ENCODE measurements around the gene RASL10B. TPM values are rescaled to one million over a fixed set of nuclear protein-coding genes. Genes with fewer than 3 reads are reported as not detected.
A peak's percentile ranks its signal among the peaks of the same experiment; 100 is the strongest.

Gene RASL10B
- total and polyA plus RNA-seq, 11 donors, result 7.6 to 78.7 (median 12.2) TPM

DNA sequence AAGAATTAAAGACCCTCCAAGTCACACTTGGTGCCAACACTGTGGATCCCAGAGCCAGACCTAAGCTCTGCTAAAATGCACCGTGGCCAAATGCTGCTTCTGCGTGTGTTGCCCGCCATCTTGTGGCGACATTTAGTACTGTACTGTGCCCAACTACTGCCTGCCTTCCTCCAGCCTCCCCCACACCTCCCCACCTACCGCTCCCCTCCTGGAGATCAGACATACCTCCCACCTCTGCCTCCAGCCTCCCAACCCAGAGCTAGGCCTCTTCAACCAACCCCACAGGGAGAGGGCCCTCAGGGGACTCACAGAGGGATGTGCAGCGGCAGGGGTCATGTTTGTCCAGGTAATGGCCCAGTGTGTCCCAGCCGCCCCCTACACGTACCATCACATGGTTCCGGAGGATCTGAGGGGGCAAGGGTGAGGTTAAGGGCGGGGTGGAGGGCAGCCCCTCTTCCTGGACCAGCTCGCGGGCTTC is 16.1 kb downstream of the RASL10B start:
- DNase-seq, result peak in 4 of 5 donors; percentile 64 to 71 (median 68)
- ATAC-seq, result peak; percentile 67 to 89 (median 80)
- Histone ChIP-seq H3K4me1 (peaks cover 0 to 9% (median 4%) of the 10 kb centered on the region in 12 donors), H3K9me3 (no peaks in the 10 kb centered on the region), H3K36me3 (no peaks in the 10 kb centered on the region), H3K27ac (no peak overlapping the region), H3K27me3 (peaks cover 0 to 46% (median 20%) of the 10 kb centered on the region in 9 donors), H3K4me3 (no peak overlapping the region)
- TF ChIP-seq, protein P1, sequence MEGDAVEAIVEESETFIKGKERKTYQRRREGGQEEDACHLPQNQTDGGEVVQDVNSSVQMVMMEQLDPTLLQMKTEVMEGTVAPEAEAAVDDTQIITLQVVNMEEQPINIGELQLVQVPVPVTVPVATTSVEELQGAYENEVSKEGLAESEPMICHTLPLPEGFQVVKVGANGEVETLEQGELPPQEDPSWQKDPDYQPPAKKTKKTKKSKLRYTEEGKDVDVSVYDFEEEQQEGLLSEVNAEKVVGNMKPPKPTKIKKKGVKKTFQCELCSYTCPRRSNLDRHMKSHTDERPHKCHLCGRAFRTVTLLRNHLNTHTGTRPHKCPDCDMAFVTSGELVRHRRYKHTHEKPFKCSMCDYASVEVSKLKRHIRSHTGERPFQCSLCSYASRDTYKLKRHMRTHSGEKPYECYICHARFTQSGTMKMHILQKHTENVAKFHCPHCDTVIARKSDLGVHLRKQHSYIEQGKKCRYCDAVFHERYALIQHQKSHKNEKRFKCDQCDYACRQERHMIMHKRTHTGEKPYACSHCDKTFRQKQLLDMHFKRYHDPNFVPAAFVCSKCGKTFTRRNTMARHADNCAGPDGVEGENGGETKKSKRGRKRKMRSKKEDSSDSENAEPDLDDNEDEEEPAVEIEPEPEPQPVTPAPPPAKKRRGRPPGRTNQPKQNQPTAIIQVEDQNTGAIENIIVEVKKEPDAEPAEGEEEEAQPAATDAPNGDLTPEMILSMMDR (IDR thresholded peaks at IDR 0.05), result peak; percentile 75 to 91 (median 87)
- no peak for TF ChIP-seq POLR2A (IDR thresholded peaks at IDR 0.05)
- intact Hi-C loops (cut with DNase I), result loop anchor here (1.0 to 10.0 kb wide), 14 partner anchors 83 to 583 kb away; no protein-coding TSS in a partner anchor
- WGBS, 4 donors, result 25 to 35% (median 29%) methylated on average over 7 to 12 of the region's 12 CpGs

DNA sequence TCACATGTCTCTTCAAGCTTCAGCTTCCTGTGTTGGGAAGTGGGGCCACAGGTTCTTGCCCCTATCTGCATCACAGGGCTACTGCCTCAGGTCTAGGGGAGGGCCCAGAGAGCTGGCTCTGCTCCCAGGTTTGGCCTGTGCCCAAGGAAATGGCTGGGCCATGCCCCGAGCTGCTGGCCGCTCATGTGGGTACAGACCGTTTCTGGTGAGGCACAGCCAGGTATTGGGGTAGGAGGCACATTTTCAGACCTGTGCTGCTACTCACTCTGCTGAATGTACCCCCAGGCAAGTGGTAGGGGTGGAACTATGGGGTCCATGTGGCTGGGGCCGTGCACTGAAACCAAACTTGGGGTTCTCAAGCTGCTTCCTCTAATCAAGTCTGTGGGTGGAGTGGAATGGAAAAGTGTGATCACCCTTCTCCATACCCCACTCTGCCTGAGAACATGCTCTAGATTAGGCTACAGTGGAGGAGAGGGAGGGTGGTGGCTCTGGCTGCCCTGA is 17.0 kb downstream of the RASL10B start:
- Histone ChIP-seq H3K4me1 (peaks cover 0 to 16% (median 5%) of the 10 kb centered on the region in 12 donors), H3K4me3 (no peak overlapping the region), H3K36me3 (no peaks in the 10 kb centered on the region), H3K9me3 (no peaks in the 10 kb centered on the region), H3K27me3 (peaks cover 0 to 38% (median 20%) of the 10 kb centered on the region in 9 donors), H3K27ac (no peak overlapping the region)
- intact Hi-C loops (cut with DNase I), result loop anchor here in 8 of 10 donors (2.0 to 10.0 kb wide), 10 partner anchors 84 to 584 kb away; no protein-coding TSS in a partner anchor
- WGBS, 4 donors, result 18 to 36% (median 34%) methylated on average over 4 of the region's 4 CpGs
- TF ChIP-seq, protein P1 (IDR thresholded peaks at IDR 0.05), result no peak
- TF ChIP-seq POLR2A (IDR thresholded peaks at IDR 0.05), result no peak
- ATAC-seq, result peak; percentile 5 to 55 (median 44)
- peak in 1 of 5 donors; percentile 34 for DNase-seq

DNA sequence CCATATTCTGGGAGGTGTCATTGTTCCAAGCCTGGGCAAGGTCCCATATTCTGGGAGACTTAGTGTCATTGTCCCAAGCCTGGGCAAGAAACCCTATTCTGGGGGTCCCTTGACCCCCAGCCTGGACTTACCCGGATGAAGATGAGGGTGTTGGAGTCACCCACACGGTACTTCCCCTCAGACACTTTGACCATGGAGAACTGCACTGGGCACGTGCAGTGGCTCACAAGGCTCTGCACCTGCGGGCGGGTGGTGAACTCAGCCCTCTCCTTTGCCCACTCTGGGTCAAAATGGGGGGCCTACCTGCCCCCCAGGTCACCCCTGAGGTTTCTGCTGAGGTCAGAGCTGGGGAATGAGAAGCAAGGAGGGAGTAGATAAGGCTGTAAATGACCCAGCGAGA is 17.5 kb downstream of the RASL10B start:
- peaks cover 0 to 16% (median 5%) of the 10 kb centered on the region in 12 donors for H3K4me1 ChIP-seq
- DNase-seq, result no peak
- intact Hi-C loops (cut with DNase I), result loop anchor here in 8 of 10 donors (2.0 to 10.0 kb wide), 10 partner anchors 84 to 584 kb away; no protein-coding TSS in a partner anchor

More for the DNA sequence above, 17.5 kb downstream of the RASL10B start:
- Histone ChIP-seq H3K36me3 (no peaks in the 10 kb centered on the region), H3K4me3 (no peak overlapping the region), H3K27me3 (peaks cover 0 to 37% (median 20%) of the 10 kb centered on the region in 9 donors), H3K9me3 (no peaks in the 10 kb centered on the region), H3K27ac (no peak overlapping the region)
- 81 to 94% (median 89%) methylated on average over 3 to 6 of the region's 6 CpGs for WGBS, 4 donors
- TF ChIP-seq, protein P1 (IDR thresholded peaks at IDR 0.05), result no peak
- TF ChIP-seq POLR2A (IDR thresholded peaks at IDR 0.05), result no peak
- ATAC-seq, result no peak
